GM23248 (cell line): ENCODE data around the gene CACNA1C. TPM values are rescaled to one million over a fixed set of nuclear protein-coding genes. Genes with fewer than 3 reads are reported as not detected.
A peak's percentile ranks its signal among the peaks of the same experiment; 100 is the strongest.

Experiments
- DNase-seq: peaks from one replicate; pipeline ENCODE4 v3.0.0-alpha.2; 2015
- H2AFZ ChIP-seq: fragments of 200-600 bp; sonication (generic); 2 replicates; pipeline ENCODE4 v1.6.1; 2016; ENCODE audit warnings: antibody characterized with exemption
- H3F3A ChIP-seq: fragments of 200-600 bp; sonication (generic); 2 replicates; pipeline ENCODE4 v1.6.1; 2016; ENCODE audit warnings: mild to moderate bottlenecking, antibody characterized with exemption, mixed run types; ENCODE audit not compliant: insufficient read depth
- H3K27ac ChIP-seq: fragments of 200-600 bp; sonication (generic); 2 replicates; pipeline ENCODE4 v1.5.1; 2016; ENCODE audit warnings: mild to moderate bottlenecking
- H3K27me3 ChIP-seq: fragments of 200-600 bp; sonication (generic); replicated peaks from 2 replicates; pipeline ENCODE4 v1.6.1; 2016; ENCODE audit warnings: mild to moderate bottlenecking; ENCODE audit not compliant: insufficient read depth
- H3K36me3 ChIP-seq: fragments of 200-600 bp; sonication (generic); 2 replicates; pipeline ENCODE4 v1.6.1; 2016; ENCODE audit warnings: low read depth, mild to moderate bottlenecking
- H3K4me1 ChIP-seq: fragments of 200-600 bp; sonication (generic); 2 replicates; pipeline ENCODE4 v1.6.1; 2016; ENCODE audit warnings: mild to moderate bottlenecking; ENCODE audit not compliant: insufficient read depth
- H3K4me2 ChIP-seq: fragments of 200-600 bp; sonication (generic); one replicate; pipeline ENCODE4 v1.6.1; 2016; ENCODE audit warnings: mild to moderate bottlenecking; ENCODE audit not compliant: unreplicated experiment
- H3K4me3 ChIP-seq: fragments of 200-600 bp; sonication (generic); 2 replicates; pipeline ENCODE4 v1.5.1; 2016; ENCODE audit warnings: mild to moderate bottlenecking
- H3K79me2 ChIP-seq: fragments of 200-600 bp; sonication (generic); 2 replicates; pipeline ENCODE4 v1.6.1; 2016; ENCODE audit warnings: mild to moderate bottlenecking; ENCODE audit not compliant: insufficient read depth
- H3K9ac ChIP-seq: fragments of 200-600 bp; sonication (generic); 2 replicates; pipeline ENCODE4 v1.6.1; 2016; ENCODE audit warnings: mild to moderate bottlenecking
- H3K9me2 ChIP-seq: fragments of 200-600 bp; sonication (generic); 2 replicates; pipeline ENCODE4 v1.6.1; 2016; ENCODE audit warnings: mixed run types, mild to moderate bottlenecking, moderate library complexity; ENCODE audit not compliant: insufficient read depth
- H3K9me3 ChIP-seq: fragments of 200-600 bp; sonication (generic); one replicate; pipeline ENCODE4 v1.6.1; 2017; ENCODE audit warnings: low read depth
- H4K20me1 ChIP-seq: fragments of 200-600 bp; sonication (generic); 2 replicates; pipeline ENCODE4 v1.6.0; 2016; ENCODE audit not compliant: insufficient read depth
- EZH2 ChIP-seq: fragments of 200-600 bp; sonication (generic); IDR thresholded peaks from 2 replicates; pipeline ENCODE4 v1.6.1; 2018; ENCODE audit warnings: antibody characterized with exemption, mild to moderate bottlenecking; ENCODE audit not compliant: insufficient read depth, poor library complexity, severe bottlenecking
- EZH2phosphoT487 ChIP-seq: fragments of 200-600 bp; sonication (generic); IDR thresholded peaks from 2 replicates; pipeline ENCODE4 v1.6.1; 2018; ENCODE audit warnings: antibody characterized with exemption, moderate library complexity, mild to moderate bottlenecking, low read depth; ENCODE audit not compliant: insufficient read depth
- WGBS, 2 experiments: methylation state at CpG; one replicate each; pipeline ENCODE4 v1.1.6; 2015 to 2017; ENCODE audit warnings: low lambda C conversion rate in 2 of 2, low coverage in 1 of 2; ENCODE audit errors: missing lambda C conversion rate in 2 of 2; 5-methylcytosine and 5-hydroxymethylcytosine counted together
- in situ Hi-C: fragments of 300-500 bp; cut with MboI; formaldehyde crosslinking; loops from 2 replicates; pipeline ENCODE4 v1.15.0; 2020
- polyA plus RNA-seq: library from polyadenylated mRNA; unstranded; fragments of >200 nt; fragmentation: Nextera tagmentation; extraction: Ambion mirVana; gene quantifications from 2 replicates; pipeline ENCODE4 v1.2.1, GENCODE V29; 2016
- total RNA-seq: library from RNA; depleted of rRNA; stranded (reverse); fragments of >200 nt; shearing (Covaris generic); gene quantifications from 2 replicates; pipeline ENCODE4 v1.2.3, GENCODE V29; 2014

CACNA1C gene
- total and polyA plus RNA-seq, 2 experiments from 2014 or later = 4.9 to 11.5 TPM

- no peak for DNase-seq
- no peaks in the 10 kb centered on the region; the same call in 1 of the 2 replicates for H3F3A ChIP-seq
- no peaks in the 10 kb centered on the region for H3K27me3 ChIP-seq
- H3K9me3 ChIP-seq = no peaks in the 10 kb centered on the region
- 92 to 94% methylated on average over 11 of the region's 11 CpGs for WGBS, 2 experiments
- H3K27ac ChIP-seq = no peak overlapping the region
- no peak overlapping the region for H3K4me3 ChIP-seq
- in situ Hi-C loops = no loop called here
- H3K4me1 ChIP-seq = peaks cover 13% of the 10 kb centered on the region
- no peaks in the 10 kb centered on the region for H3K36me3 ChIP-seq
- H2AFZ ChIP-seq = no peak overlapping the region
- peaks cover 15% of the 10 kb centered on the region for H3K79me2 ChIP-seq
- H3K9ac ChIP-seq = no peak overlapping the region
- H4K20me1 ChIP-seq = no peaks in the 10 kb centered on the region
- TF ChIP-seq EZH2 (no peak), EZH2phosphoT487 (no peak)
- no peaks in the 10 kb centered on the region for H3K9me2 ChIP-seq
- H3K4me2 ChIP-seq = no peak overlapping the region
Observed at GRCh38 chr12:2317772-2318171, 265.0 kb downstream of the CACNA1C start.

DNA sequence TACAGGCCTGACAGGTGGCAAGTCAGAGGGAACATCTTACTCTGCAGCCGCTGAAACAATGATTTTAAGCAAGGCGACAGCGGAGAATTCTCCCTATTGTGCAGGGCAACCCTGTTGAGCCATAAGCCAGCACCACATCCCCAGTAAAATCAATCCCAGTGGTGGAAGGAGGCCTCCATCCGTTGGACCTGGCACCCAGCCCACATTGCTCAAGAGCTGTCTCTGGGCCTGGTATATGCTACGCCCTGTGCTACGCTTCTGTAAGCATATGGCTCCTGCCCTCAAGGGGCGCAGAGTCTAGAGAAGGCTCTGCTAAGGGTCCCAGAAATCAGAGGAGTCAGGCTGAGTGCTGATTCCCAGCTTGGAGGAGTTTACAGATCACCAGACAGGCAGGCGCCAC, 265.5 kb downstream of the CACNA1C start:
- Histone ChIP-seq H3K36me3 (no peaks in the 10 kb centered on the region), H3K27ac (no peak overlapping the region), H2AFZ (no peak overlapping the region), H3K79me2 (peaks cover 11% of the 10 kb centered on the region), H4K20me1 (no peaks in the 10 kb centered on the region), H3K9me2 (no peaks in the 10 kb centered on the region), H3K9me3 (no peaks in the 10 kb centered on the region), H3F3A (no peaks in the 10 kb centered on the region), H3K4me3 (no peak overlapping the region), H3K27me3 (no peaks in the 10 kb centered on the region), H3K4me2 (no peak overlapping the region), H3K9ac (no peak overlapping the region), H3K4me1 (peaks cover 13% of the 10 kb centered on the region)
- WGBS, 2 experiments = 88 to 89% methylated on average over 8 of the region's 8 CpGs
- in situ Hi-C loops = no loop called here
- DNase-seq = no peak
- TF ChIP-seq EZH2 (no peak), EZH2phosphoT487 (no peak)

- in situ Hi-C loops = no loop called here
- H2AFZ ChIP-seq = no peak overlapping the region
- no peaks in the 10 kb centered on the region for H3F3A ChIP-seq
- H3K4me1 ChIP-seq = peaks cover 13% of the 10 kb centered on the region
- no peaks in the 10 kb centered on the region for H3K27me3 ChIP-seq
- no peak for DNase-seq
- TF ChIP-seq EZH2phosphoT487 (no peak), EZH2 (no peak)
- H3K9ac ChIP-seq = no peak overlapping the region
- peaks cover 14% of the 10 kb centered on the region; the same call in 1 of the 2 replicates for H3K79me2 ChIP-seq
- H3K27ac ChIP-seq = no peak overlapping the region
- no peaks in the 10 kb centered on the region for H3K36me3 ChIP-seq
- 88 to 92% methylated on average over 12 to 14 of the region's 14 CpGs for WGBS, 2 experiments
- no peaks in the 10 kb centered on the region for H3K9me2 ChIP-seq
- H4K20me1 ChIP-seq = no peaks in the 10 kb centered on the region
- H3K9me3 ChIP-seq = no peaks in the 10 kb centered on the region
- no peak overlapping the region for H3K4me2 ChIP-seq
- no peak overlapping the region for H3K4me3 ChIP-seq
Observed at GRCh38 chr12:2319136-2319535, 266.3 kb downstream of the CACNA1C start.

DNA sequence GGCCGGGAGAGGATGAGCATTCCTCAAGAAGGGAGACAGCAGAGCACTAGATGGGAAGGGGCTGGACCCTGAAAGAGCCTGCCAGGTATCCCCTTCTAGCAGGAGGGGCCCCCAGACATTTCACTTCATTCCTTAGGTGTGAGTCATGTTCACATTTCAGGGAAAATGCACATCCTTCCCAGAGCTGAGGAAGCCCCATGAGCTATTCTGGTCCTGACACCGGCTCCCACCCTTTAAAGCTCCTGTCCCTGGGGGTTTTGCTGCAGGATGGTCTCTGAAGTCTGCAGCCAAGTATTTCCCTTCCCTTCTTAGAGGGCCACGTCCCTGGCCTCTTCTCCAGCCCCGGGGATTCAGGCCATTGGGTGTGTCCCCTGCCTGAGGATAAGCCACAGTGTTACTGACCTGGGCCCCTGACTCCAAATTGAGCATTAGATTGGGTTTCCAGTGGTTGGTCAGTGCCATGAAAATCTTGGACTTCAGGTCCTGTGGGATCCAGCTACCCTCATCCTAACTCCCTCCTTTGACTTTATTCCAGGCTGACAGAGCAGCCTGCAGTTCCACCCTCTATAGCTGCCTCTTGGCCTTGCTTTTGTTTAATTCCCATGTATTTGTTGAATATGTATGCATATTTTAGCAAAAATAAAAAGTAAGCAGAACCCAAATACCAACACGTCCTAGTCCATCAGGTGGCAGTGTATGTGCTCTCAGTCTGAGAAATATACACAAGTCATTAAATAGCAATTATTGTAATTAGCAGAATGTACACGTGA, 267.1 kb downstream of the CACNA1C start:
- H2AFZ ChIP-seq = no peak overlapping the region
- WGBS, 2 experiments = 39 to 40% methylated on average over 6 of the region's 6 CpGs
- H3K9me2 ChIP-seq = no peaks in the 10 kb centered on the region
- no peak overlapping the region for H3K9ac ChIP-seq
- H4K20me1 ChIP-seq = no peaks in the 10 kb centered on the region
- H3K4me2 ChIP-seq = no peak overlapping the region
- H3K27ac ChIP-seq = peak overlapping the region; percentile 4; the same call in 1 of the 2 replicates
- in situ Hi-C loops = no loop called here
- no peaks in the 10 kb centered on the region for H3K9me3 ChIP-seq
- H3K27me3 ChIP-seq = no peaks in the 10 kb centered on the region
- no peak overlapping the region for H3K4me3 ChIP-seq
- peak; percentile 62 for DNase-seq
- no peaks in the 10 kb centered on the region for H3F3A ChIP-seq
- H3K36me3 ChIP-seq = no peaks in the 10 kb centered on the region
- TF ChIP-seq EZH2 (no peak), EZH2phosphoT487 (no peak)
- H3K79me2 ChIP-seq = peaks cover 18% of the 10 kb centered on the region; the same call in 1 of the 2 replicates
- peaks cover 13% of the 10 kb centered on the region for H3K4me1 ChIP-seq
